Stimulated activated CD4-positive, alpha-beta T cell treated with anti-CD3 and anti-CD28 coated beads, Interleukin-4, amount 100 ng/mL, for 4 hours (primary cell): ENCODE data around the gene SRF.
"Not testable (repeated sequence)": the region's sequence is repeated elsewhere in the genome, so short reads cannot be mapped to it uniquely, and the experiment has no call there.

Experiments
- DNase-seq, 2 experiments: peaks; one replicate each; pipeline ENCODE4 v3.0.0-alpha.2; 2020

Gene SRF

GRCh38 chr6:43170931-43171706 lies at the start of gene SRF:
Gene SRF (plus strand): TSS chr6:43171269. CDS start chr6:43171657, 388 bp downstream.
- DNase-seq, result peak; percentile 96 to 99

- DNase-seq, result no peak
Measured at GRCh38 chr6:43122146-43122545, 48.9 kb upstream of the SRF start.

GRCh38 chr6:43123461-43124314 lies 47.4 kb upstream of the SRF start:
- no peak for DNase-seq

- DNase-seq, result no peak
Measured at GRCh38 chr6:43124481-43124880, 46.6 kb upstream of the SRF start.

- no peak for DNase-seq
Measured at GRCh38 chr6:43125119-43125518, 46.0 kb upstream of the SRF start.

GRCh38 chr6:43125555-43125954 lies 45.5 kb upstream of the SRF start:
- DNase-seq, result no peak

- DNase-seq, result no peak
Measured at GRCh38 chr6:43127180-43127579, 43.9 kb upstream of the SRF start.

- DNase-seq, result no peak
Measured at GRCh38 chr6:43127877-43128276, 43.2 kb upstream of the SRF start.

GRCh38 chr6:43128926-43129325 lies 42.1 kb upstream of the SRF start:
- DNase-seq, result no peak

- peak in 1 of 2 experiments; percentile 6 for DNase-seq
Measured at GRCh38 chr6:43129434-43130194, 41.5 kb upstream of the SRF start.

GRCh38 chr6:43130429-43130828 lies 40.6 kb upstream of the SRF start:
- no peak for DNase-seq

GRCh38 chr6:43131379-43131778 lies 39.7 kb upstream of the SRF start:
- not testable (repeated sequence) for DNase-seq

- DNase-seq, result no peak
Measured at GRCh38 chr6:43138267-43138666, 32.8 kb upstream of the SRF start.

- DNase-seq, result not testable (repeated sequence)
Measured at GRCh38 chr6:43139973-43140372, 31.1 kb upstream of the SRF start.

GRCh38 chr6:43141644-43142043 lies 29.4 kb upstream of the SRF start:
- no peak for DNase-seq

GRCh38 chr6:43142101-43142500 lies 29.0 kb upstream of the SRF start:
- DNase-seq, result no peak

- peak; percentile 56 to 74 for DNase-seq
Measured at GRCh38 chr6:43143235-43144128, 27.6 kb upstream of the SRF start.

GRCh38 chr6:43144879-43145278 lies 26.2 kb upstream of the SRF start:
- no peak for DNase-seq

GRCh38 chr6:43146261-43146660 lies 24.8 kb upstream of the SRF start:
- no peak for DNase-seq

GRCh38 chr6:43146709-43147688 lies 24.1 kb upstream of the SRF start:
- DNase-seq, result no peak
